OCI-LY3 (cell line): Measurements from ENCODE around the gene TOMM40.

ENCODE experiments used
- H2AFZ ChIP-seq: fragments of 200-600, 300-600 bp; shearing (Covaris generic); 2 replicates; pipeline ENCODE4 v1.6.0; 2014; ENCODE audit warnings: antibody characterized with exemption, low read depth, low read length
- H3K27ac ChIP-seq: fragments of 200-600, 300-600 bp; sonication (generic); 2 replicates; pipeline ENCODE4 v1.5.1; 2014; ENCODE audit warnings: mild to moderate bottlenecking, low read length, moderate library complexity, mixed read lengths
- H3K27me3 ChIP-seq: fragments of 200-600, 300-600 bp; sonication (generic); 2 replicates; pipeline ENCODE4 v1.6.1; 2014; ENCODE audit warnings: low read depth, low read length, mixed read lengths
- H3K36me3 ChIP-seq: fragments of 200-600, 300-600 bp; sonication (generic); replicated peaks from 2 replicates; pipeline ENCODE3; 2014; ENCODE audit warnings: low read depth, low read length, mixed read lengths
- H3K4me1 ChIP-seq: fragments of 300-600, 200-600 bp; sonication (generic); 2 replicates; pipeline ENCODE4 v1.6.1; 2014; ENCODE audit warnings: low read length, mixed read lengths
- H3K4me2 ChIP-seq: fragments of 200-600, 300-600 bp; sonication (generic); 2 replicates; pipeline ENCODE4 v1.6.1; 2014; ENCODE audit warnings: low read length, mixed read lengths
- H3K4me3 ChIP-seq: fragments of 300-600, 200-600 bp; sonication (generic); 2 replicates; pipeline ENCODE4 v1.5.1; 2014; ENCODE audit warnings: antibody characterized with exemption, mild to moderate bottlenecking, low read length, moderate library complexity
- H3K79me2 ChIP-seq: fragments of 300-600, 200-600 bp; shearing (Covaris generic); 2 replicates; pipeline ENCODE4 v1.6.1; 2014; ENCODE audit warnings: mild to moderate bottlenecking, low read length, mixed read lengths
- H3K9ac ChIP-seq: fragments of 300-600, 200-600 bp; shearing (Covaris generic); 2 replicates; pipeline ENCODE4 v1.6.0; 2014; ENCODE audit warnings: mild to moderate bottlenecking, low read length, moderate library complexity
- H3K9me3 ChIP-seq: fragments of 200-600, 300-600 bp; shearing (Covaris generic); 2 replicates; pipeline ENCODE4 v1.6.1; 2014; ENCODE audit warnings: low read length, mixed read lengths; ENCODE audit not compliant: insufficient read depth
- H4K20me1 ChIP-seq: fragments of 200-600, 300-600 bp; sonication (generic); 2 replicates; pipeline ENCODE4 v1.6.1; 2016; ENCODE audit warnings: low read length, mixed read lengths; ENCODE audit not compliant: insufficient read depth
- CTCF ChIP-seq: fragments of 200-600, 300-600 bp; sonication (generic); IDR thresholded peaks from 2 replicates; pipeline ENCODE4 v1.5.1; 2014; ENCODE audit warnings: antibody characterized with exemption, low read length, low read depth
- EZH2phosphoT487 ChIP-seq: fragments of 200-600 bp; shearing (Covaris generic); IDR thresholded peaks from 2 replicates; pipeline ENCODE4 v1.6.1; 2018; ENCODE audit warnings: antibody characterized with exemption, mixed run types, low read depth

TOMM40 gene

GRCh38 chr19:44874317-44874716 is 16.7 kb upstream of the TOMM40 start:
- H3K9me3 ChIP-seq = no peaks in the 10 kb centered on the region
- no peaks in the 10 kb centered on the region for H4K20me1 ChIP-seq
- H3K79me2 ChIP-seq = no peaks in the 10 kb centered on the region
- H3K36me3 ChIP-seq = no peaks in the 10 kb centered on the region
- H3K4me2 ChIP-seq = no peak overlapping the region
- no peak overlapping the region for H3K27ac ChIP-seq
- H3K9ac ChIP-seq = no peak overlapping the region
- H3K27me3 ChIP-seq = peaks cover 9% of the 10 kb centered on the region; the same call in 1 of the 2 replicates
- no peak for TF ChIP-seq EZH2phosphoT487
- no peak for TF ChIP-seq CTCF
- no peak overlapping the region for H3K4me3 ChIP-seq
- H2AFZ ChIP-seq = no peak overlapping the region
- H3K4me1 ChIP-seq = no peaks in the 10 kb centered on the region

GRCh38 chr19:44875666-44876451 is 15.2 kb upstream of the TOMM40 start:
- no peak overlapping the region for H3K4me3 ChIP-seq
- H3K4me1 ChIP-seq = no peaks in the 10 kb centered on the region
- no peak overlapping the region for H3K9ac ChIP-seq
- no peaks in the 10 kb centered on the region for H3K9me3 ChIP-seq
- no peak overlapping the region for H3K4me2 ChIP-seq
- no peak overlapping the region for H2AFZ ChIP-seq
- H3K36me3 ChIP-seq = no peaks in the 10 kb centered on the region
- TF ChIP-seq CTCF (no peak), EZH2phosphoT487 (no peak)
- H4K20me1 ChIP-seq = no peaks in the 10 kb centered on the region
- no peak overlapping the region for H3K27ac ChIP-seq
- H3K79me2 ChIP-seq = no peaks in the 10 kb centered on the region
- H3K27me3 ChIP-seq = peaks cover 13% of the 10 kb centered on the region; the same call in 1 of the 2 replicates

DNA sequence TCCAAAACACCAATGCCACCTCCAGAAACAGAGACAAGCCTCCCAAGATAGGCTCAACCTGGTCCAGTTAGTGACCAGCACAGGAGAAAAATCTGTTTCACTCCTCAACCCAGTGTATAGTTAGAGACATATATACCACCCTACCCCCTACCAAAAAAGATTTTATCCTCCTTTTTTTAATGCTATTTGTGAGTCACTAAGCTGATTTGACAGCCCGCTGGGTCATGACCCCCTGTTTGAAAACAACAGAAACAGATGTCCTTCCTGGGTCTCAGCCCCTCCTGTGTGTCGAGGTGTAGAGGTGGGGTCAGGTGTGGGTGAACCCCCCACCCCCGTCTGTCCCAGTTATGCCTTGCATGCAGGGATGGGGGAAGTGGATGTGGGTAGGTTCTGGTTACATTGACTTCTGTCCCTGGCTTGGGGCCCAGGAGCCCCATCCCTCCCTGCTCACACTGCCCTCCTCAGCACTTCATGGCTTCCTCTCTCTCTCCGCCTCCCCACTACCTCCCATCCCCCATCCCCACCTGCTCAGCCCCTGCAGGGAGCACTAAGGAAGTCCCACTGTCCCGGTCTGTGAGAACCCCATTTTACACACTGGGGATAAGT is 14.0 kb upstream of the TOMM40 start:
- H3K9me3 ChIP-seq = no peaks in the 10 kb centered on the region
- no peaks in the 10 kb centered on the region for H4K20me1 ChIP-seq
- H3K79me2 ChIP-seq = no peaks in the 10 kb centered on the region
- no peak overlapping the region for H2AFZ ChIP-seq
- no peak overlapping the region for H3K9ac ChIP-seq
- peaks cover 13% of the 10 kb centered on the region; the same call in 1 of the 2 replicates for H3K27me3 ChIP-seq
- no peak overlapping the region for H3K4me3 ChIP-seq
- no peaks in the 10 kb centered on the region for H3K36me3 ChIP-seq
- H3K4me1 ChIP-seq = no peaks in the 10 kb centered on the region
- no peak for TF ChIP-seq EZH2phosphoT487
- TF ChIP-seq CTCF = no peak
- H3K27ac ChIP-seq = no peak overlapping the region
- no peak overlapping the region for H3K4me2 ChIP-seq

DNA sequence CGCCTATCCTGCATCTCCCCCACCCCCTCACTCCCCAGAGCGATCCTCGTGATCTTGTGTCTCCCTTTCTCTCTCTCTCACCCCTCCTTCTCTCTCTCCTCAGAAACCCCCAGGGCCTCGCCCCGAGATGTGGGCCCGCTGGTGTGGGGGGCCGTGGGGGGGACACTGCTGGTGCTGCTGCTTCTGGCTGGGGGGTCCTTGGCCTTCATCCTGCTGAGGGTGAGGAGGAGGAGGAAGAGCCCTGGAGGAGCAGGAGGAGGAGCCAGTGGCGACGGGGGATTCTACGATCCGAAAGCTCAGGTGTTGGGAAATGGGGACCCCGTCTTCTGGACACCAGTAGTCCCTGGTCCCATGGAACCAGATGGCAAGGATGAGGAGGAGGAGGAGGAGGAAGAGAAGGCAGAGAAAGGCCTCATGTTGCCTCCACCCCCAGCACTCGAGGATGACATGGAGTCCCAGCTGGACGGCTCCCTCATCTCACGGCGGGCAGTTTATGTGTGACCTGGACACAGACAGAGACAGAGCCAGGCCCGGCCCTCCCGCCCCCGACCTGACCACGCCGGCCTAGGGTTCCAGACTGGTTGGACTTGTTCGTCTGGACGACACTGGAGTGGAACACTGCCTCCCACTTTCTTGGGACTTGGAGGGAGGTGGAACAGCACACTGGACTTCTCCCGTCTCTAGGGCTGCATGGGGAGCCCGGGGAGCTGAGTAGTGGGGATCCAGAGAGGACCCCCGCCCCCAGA is 12.8 kb upstream of the TOMM40 start:
- no peak overlapping the region for H3K27ac ChIP-seq
- TF ChIP-seq EZH2phosphoT487 = no peak
- no peak for TF ChIP-seq CTCF
- H4K20me1 ChIP-seq = no peaks in the 10 kb centered on the region
- no peaks in the 10 kb centered on the region for H3K4me1 ChIP-seq
- H3K9me3 ChIP-seq = no peaks in the 10 kb centered on the region
- H3K4me3 ChIP-seq = no peak overlapping the region
- H3K36me3 ChIP-seq = no peaks in the 10 kb centered on the region
- no peak overlapping the region for H3K9ac ChIP-seq
- H3K4me2 ChIP-seq = no peak overlapping the region
- peaks cover 13% of the 10 kb centered on the region; the same call in 1 of the 2 replicates for H3K27me3 ChIP-seq
- no peaks in the 10 kb centered on the region for H3K79me2 ChIP-seq
- H2AFZ ChIP-seq = no peak overlapping the region
